Measurements from ENCODE around the gene KANSL1L. TPM values are rescaled to one million over a fixed set of nuclear protein-coding genes. Genes with fewer than 3 reads are reported as not detected.
"Not testable (repeated sequence)": the region's sequence is repeated elsewhere in the genome, so short reads cannot be mapped to it uniquely, and the experiment has no call there.

The KANSL1L gene
- total RNA-seq, 2 donors from 2014 or later: 36.1 to 40.3 TPM

DNA sequence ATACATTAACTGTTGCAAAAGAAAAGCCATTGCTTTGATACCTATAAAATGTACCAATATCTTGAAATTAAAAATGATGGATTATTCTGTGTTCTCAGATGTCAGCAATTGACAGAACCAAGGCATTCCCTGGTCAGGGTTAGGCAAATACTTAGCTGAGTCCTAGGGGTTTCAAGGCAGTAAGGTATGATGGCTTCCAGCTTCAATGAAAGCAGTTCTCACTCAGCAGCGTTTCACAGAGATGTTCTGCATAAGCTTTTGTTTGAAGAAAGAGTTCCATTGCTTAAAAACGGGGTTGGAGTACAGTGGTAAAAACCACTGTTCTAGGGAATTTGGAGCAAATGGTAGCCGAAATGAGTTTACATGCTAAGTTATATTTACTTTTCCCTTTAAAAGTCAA lies 17.0 kb upstream of the KANSL1L start:
- intact Hi-C loops (cut with DNase I): no loop called here
- WGBS: 25% methylated on average over 3 of the region's 3 CpGs
- Histone ChIP-seq H3K27ac (no peak overlapping the region), H3K27me3 (replicated peaks; ENCODE audit: insufficient read depth) (no peaks in the 10 kb centered on the region), H3K4me3 (no peak overlapping the region), H3K36me3 (no peaks in the 10 kb centered on the region), H3K4me1 (replicated peaks) (peaks cover 4% of the 10 kb centered on the region), H3K9me3 (no peaks in the 10 kb centered on the region)
- DNase-seq (ENCODE audit: low spot score): no peak
- TF ChIP-seq POLR2A (IDR thresholded peaks at IDR 0.05) (no peak), POLR2AphosphoS5 (IDR thresholded peaks at IDR 0.05) (no peak)
- TF ChIP-seq, protein P1, sequence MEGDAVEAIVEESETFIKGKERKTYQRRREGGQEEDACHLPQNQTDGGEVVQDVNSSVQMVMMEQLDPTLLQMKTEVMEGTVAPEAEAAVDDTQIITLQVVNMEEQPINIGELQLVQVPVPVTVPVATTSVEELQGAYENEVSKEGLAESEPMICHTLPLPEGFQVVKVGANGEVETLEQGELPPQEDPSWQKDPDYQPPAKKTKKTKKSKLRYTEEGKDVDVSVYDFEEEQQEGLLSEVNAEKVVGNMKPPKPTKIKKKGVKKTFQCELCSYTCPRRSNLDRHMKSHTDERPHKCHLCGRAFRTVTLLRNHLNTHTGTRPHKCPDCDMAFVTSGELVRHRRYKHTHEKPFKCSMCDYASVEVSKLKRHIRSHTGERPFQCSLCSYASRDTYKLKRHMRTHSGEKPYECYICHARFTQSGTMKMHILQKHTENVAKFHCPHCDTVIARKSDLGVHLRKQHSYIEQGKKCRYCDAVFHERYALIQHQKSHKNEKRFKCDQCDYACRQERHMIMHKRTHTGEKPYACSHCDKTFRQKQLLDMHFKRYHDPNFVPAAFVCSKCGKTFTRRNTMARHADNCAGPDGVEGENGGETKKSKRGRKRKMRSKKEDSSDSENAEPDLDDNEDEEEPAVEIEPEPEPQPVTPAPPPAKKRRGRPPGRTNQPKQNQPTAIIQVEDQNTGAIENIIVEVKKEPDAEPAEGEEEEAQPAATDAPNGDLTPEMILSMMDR (IDR thresholded peaks at IDR 0.05): no peak

DNA sequence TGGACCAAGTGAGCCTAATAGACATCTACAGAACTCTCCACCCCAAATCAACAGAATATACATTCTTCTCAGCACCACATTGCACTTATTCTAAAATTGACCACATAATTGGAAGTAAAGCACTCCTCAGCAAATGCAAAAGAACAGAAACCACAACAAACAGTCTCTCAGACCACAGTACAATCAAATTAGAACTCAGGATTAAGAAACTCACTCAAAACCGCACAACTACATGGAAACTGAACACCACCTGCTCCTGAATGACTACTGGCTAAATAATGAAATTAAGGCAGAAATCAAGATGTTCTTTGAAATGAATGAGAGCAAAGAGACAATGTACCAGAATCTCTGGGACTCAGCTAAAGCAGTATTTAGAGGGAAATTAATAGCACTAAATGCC lies 12.7 kb upstream of the KANSL1L start:
- not testable (repeated sequence) for H3K4me3 ChIP-seq; DNase-seq (ENCODE audit: low spot score)

DNA sequence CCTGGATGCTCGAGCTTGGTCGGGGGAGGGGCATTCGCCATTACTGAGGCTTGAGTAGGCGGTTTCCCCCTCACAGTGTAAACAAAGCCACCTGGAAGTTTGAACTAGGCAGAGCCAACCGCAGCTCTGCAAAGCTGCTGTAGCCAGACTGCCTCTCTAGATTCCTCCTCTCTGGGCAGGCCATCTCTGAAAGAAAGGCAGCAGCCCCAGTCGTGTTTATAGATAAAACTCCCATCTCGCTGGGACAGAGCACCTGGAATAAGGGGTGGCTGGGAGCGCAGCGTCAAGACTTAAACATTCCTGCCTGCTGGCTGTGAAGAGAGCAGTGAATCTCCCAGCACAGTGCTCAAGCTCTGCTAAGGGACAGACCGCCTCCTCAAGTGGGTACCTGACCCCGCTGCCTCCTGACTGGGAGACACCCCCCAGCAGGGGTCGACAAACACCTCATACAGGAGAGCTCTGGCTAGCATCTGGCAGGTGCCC lies 10.4 kb upstream of the KANSL1L start:
- H3K4me3 ChIP-seq; H3K27me3 ChIP-seq (replicated peaks; ENCODE audit: insufficient read depth); intact Hi-C loops (cut with DNase I); H3K9me3 ChIP-seq; H3K4me1 ChIP-seq (replicated peaks); H3K36me3 ChIP-seq; H3K27ac ChIP-seq; DNase-seq (ENCODE audit: low spot score): not testable (repeated sequence)
- 41% methylated on average over 12 of the region's 12 CpGs for WGBS

More for the DNA sequence above, 12.7 kb upstream of the KANSL1L start:
- WGBS: 95% methylated on average over 1 of the region's 1 CpG
- H3K27me3 ChIP-seq (replicated peaks; ENCODE audit: insufficient read depth); H3K4me1 ChIP-seq (replicated peaks); intact Hi-C loops (cut with DNase I); H3K36me3 ChIP-seq; H3K27ac ChIP-seq; H3K9me3 ChIP-seq: not testable (repeated sequence)

DNA sequence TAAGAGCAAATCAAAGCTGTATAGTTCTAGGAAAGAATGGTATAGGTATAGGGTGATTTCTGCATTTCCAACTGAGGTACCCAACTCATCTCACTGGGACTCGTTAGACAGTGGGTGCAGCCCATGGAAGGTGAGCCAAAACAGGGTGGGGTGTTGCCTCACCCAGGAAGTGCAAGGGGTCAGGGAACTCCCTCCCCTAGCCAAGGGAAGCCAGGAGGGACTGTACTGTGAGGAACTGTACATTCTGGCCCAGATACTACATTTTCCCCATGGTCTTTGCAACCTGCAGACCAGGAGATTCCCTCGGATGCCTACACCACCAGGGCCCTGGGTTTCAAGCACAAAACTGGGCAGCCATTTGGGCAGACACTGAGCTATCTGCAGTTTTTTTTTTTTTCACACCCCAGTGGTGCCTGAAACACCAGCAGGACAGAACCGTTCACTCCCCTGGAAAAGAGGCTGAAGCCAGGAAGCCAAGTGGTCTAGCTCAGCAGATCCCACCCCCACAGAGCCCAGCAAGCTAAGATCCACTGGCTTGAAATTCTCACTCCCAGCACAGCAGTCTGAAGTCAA lies 9.9 kb upstream of the KANSL1L start:
- H3K4me1 ChIP-seq (replicated peaks); intact Hi-C loops (cut with DNase I); H3K27ac ChIP-seq; DNase-seq (ENCODE audit: low spot score); H3K4me3 ChIP-seq; H3K9me3 ChIP-seq; H3K36me3 ChIP-seq; H3K27me3 ChIP-seq (replicated peaks; ENCODE audit: insufficient read depth): not testable (repeated sequence)
- WGBS: 59% methylated on average over 3 of the region's 3 CpGs

DNA sequence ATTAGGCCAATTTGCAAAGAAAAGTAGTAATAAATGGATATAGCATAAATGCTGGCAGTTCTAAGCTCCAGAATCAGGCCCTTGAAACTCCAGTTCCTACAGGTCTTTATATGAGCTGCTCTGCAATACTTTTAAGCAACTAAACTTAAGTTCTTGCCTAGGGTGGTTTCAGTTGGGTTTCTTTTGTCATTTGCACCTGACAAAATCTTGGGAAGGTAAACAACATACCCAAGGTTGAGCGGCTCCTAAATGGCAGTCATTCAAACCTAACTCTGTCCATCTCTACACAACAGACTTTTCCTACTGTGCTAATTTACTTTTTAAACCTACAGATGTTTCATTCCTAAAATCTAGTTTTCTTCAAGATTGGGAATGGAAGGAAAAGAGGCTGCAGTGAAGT lies 9.3 kb upstream of the KANSL1L start:
- 81% methylated on average over 1 of the region's 1 CpG for WGBS
- Histone ChIP-seq H3K27ac (no peak overlapping the region), H3K4me1 (replicated peaks) (no peaks in the 10 kb centered on the region), H3K4me3 (no peak overlapping the region), H3K27me3 (replicated peaks; ENCODE audit: insufficient read depth) (no peaks in the 10 kb centered on the region), H3K36me3 (no peaks in the 10 kb centered on the region), H3K9me3 (no peaks in the 10 kb centered on the region)
- intact Hi-C loops (cut with DNase I): no loop called here
- no peak for DNase-seq (ENCODE audit: low spot score)
- TF ChIP-seq, protein P1 (IDR thresholded peaks at IDR 0.05): no peak
- TF ChIP-seq POLR2A (IDR thresholded peaks at IDR 0.05) (no peak), POLR2AphosphoS5 (IDR thresholded peaks at IDR 0.05) (no peak)

DNA sequence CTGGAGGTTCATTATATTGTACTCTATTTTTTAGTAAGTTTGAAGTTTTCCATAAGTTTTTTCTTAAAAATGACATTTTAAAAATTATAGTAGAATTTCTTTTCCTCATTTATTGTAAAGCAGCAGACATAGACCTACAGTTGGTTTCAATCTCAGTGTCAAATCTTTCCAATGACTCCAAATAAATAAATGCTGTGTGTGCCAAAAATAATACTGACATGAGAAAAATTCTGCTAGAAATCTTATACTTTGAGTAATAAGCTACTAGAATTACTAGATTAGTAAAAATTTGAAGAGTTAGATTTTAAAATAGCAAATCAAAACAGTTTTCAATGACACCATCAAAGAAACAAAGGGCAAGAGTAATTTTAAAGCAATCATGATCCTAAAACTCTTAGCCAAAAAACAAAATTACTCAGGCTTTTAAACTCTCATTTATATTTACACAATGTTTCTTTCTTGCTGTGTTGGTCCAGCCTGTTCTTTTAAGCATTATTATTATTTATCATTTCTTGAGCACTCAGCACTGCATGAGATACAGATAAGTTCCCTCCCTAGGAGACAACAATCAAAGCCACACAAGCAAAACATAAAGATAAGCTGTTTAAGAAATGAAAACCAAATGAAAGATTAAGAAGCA lies 8.3 kb upstream of the KANSL1L start:
- Histone ChIP-seq H3K4me3 (no peak overlapping the region), H3K4me1 (replicated peaks) (no peaks in the 10 kb centered on the region), H3K27ac (no peak overlapping the region), H3K27me3 (replicated peaks; ENCODE audit: insufficient read depth) (no peaks in the 10 kb centered on the region), H3K9me3 (no peaks in the 10 kb centered on the region), H3K36me3 (no peaks in the 10 kb centered on the region)
- intact Hi-C loops (cut with DNase I): no loop called here
- TF ChIP-seq, protein P1 (IDR thresholded peaks at IDR 0.05): no peak
- TF ChIP-seq POLR2AphosphoS5 (IDR thresholded peaks at IDR 0.05) (no peak), POLR2A (IDR thresholded peaks at IDR 0.05) (no peak)
- DNase-seq (ENCODE audit: low spot score): no peak
